Central memory CD8-positive, alpha-beta T cell (primary cell): ENCODE measurements around the gene SHISA8.
A peak's percentile ranks its signal among the peaks of the same experiment; 100 is the strongest.
"Not testable (repeated sequence)": the region's sequence is repeated elsewhere in the genome, so short reads cannot be mapped to it uniquely, and the experiment has no call there.

Experiments used
- ATAC-seq: fragments of 150-1000 bp; cut with Tn5 transposase; replicated peaks from 2 replicates; pipeline ENCODE4 v1.10.0; 2022; ENCODE audit warnings: mild to moderate bottlenecking, moderate FRiP score, moderate number of reproducible peaks; ENCODE audit not compliant: poor library complexity, severe bottlenecking; ENCODE audit errors: extremely low read depth
- DNase-seq, 2 donors: peaks; one replicate each; pipeline ENCODE4 v3.0.0; 2021; ENCODE audit warnings: low spot score in 2 of 2
- H3K27ac Mint-ChIP-seq: one replicate; pipeline ENCODE4 v1.8.0; 2022; ENCODE audit warnings: low read depth, mild to moderate bottlenecking, moderate library complexity, mixed read lengths
- H3K27me3 Mint-ChIP-seq: one replicate; pipeline ENCODE4 v1.8.0; 2022; ENCODE audit warnings: mixed read lengths
- H3K36me3 Mint-ChIP-seq: one replicate; pipeline ENCODE4 v1.8.0; 2022; ENCODE audit warnings: mild to moderate bottlenecking, moderate library complexity, mixed read lengths; ENCODE audit not compliant: insufficient read depth
- H3K4me1 Mint-ChIP-seq: one replicate; pipeline ENCODE4 v1.8.0; 2022; ENCODE audit warnings: mixed read lengths
- H3K4me3 Mint-ChIP-seq: one replicate; pipeline ENCODE4 v1.8.0; 2022; ENCODE audit warnings: mild to moderate bottlenecking, moderate library complexity, mixed read lengths
- H3K9me3 Mint-ChIP-seq: one replicate; pipeline ENCODE4 v1.8.0; 2022; ENCODE audit warnings: mixed read lengths

The SHISA8 gene

GRCh38 chr22:41870081-41870480 lies 44.8 kb downstream of the SHISA8 start:
- H3K27ac Mint-ChIP-seq, ATAC-seq, H3K27me3 Mint-ChIP-seq, DNase-seq, H3K4me3 Mint-ChIP-seq, H3K4me1 Mint-ChIP-seq, H3K9me3 Mint-ChIP-seq: not testable (repeated sequence)
- H3K36me3 Mint-ChIP-seq, result peaks cover 45% of the 10 kb centered on the region

DNA sequence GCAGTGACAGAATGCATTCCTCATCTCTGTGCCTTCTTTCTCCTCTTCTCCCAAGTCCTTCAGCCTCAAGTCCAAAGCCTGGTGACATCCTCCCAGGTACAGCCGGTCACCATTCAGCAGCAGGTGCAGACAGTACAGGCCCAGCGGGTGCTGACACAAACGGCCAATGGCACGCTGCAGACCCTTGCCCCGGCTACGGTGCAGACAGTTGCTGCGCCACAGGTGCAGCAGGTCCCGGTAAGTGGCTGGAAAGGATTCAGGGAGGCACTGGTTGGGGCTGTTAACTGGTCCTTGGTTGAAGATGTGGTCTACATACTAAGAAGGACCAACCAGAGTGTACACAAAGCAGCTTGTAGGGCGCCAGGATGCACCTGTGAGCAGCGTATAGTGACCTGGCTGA lies 46.3 kb downstream of the SHISA8 start:
- no peak overlapping the region for H3K4me3 Mint-ChIP-seq
- H3K9me3 Mint-ChIP-seq, result no peaks in the 10 kb centered on the region
- peaks cover 11% of the 10 kb centered on the region for H3K4me1 Mint-ChIP-seq
- no peak for DNase-seq
- H3K27me3 Mint-ChIP-seq, result no peaks in the 10 kb centered on the region
- H3K36me3 Mint-ChIP-seq, result peaks cover 42% of the 10 kb centered on the region
- no peak for ATAC-seq
- H3K27ac Mint-ChIP-seq, result no peak overlapping the region

- ATAC-seq (no peak), DNase-seq (no peak)
- H3K4me3 Mint-ChIP-seq, result no peak overlapping the region
- no peaks in the 10 kb centered on the region for H3K27me3 Mint-ChIP-seq
- no peaks in the 10 kb centered on the region for H3K9me3 Mint-ChIP-seq
- peak overlapping the region; percentile 72 for H3K27ac Mint-ChIP-seq
- H3K4me1 Mint-ChIP-seq, result peaks cover 15% of the 10 kb centered on the region
- peaks cover 12% of the 10 kb centered on the region for H3K36me3 Mint-ChIP-seq
These were observed 51.4 kb downstream of the SHISA8 start for GRCh38 chr22:41863472-41863871.

- no peaks in the 10 kb centered on the region for H3K27me3 Mint-ChIP-seq
- no peak for DNase-seq
- peak; percentile 33 for ATAC-seq
- H3K4me1 Mint-ChIP-seq, result peaks cover 22% of the 10 kb centered on the region
- H3K4me3 Mint-ChIP-seq, result peak overlapping the region; percentile 11
- no peaks in the 10 kb centered on the region for H3K9me3 Mint-ChIP-seq
- H3K27ac Mint-ChIP-seq, result peak overlapping the region; percentile 72
- H3K36me3 Mint-ChIP-seq, result peaks cover 10% of the 10 kb centered on the region
These were observed 52.2 kb downstream of the SHISA8 start for GRCh38 chr22:41862530-41863266.

GRCh38 chr22:41862160-41862529 lies 52.7 kb downstream of the SHISA8 start:
- Mint-ChIP-seq H3K4me3 (peak overlapping the region; percentile 11), H3K27ac (peak overlapping the region; percentile 72), H3K4me1 (peaks cover 28% of the 10 kb centered on the region), H3K9me3 (no peaks in the 10 kb centered on the region), H3K27me3 (no peaks in the 10 kb centered on the region), H3K36me3 (peaks cover 11% of the 10 kb centered on the region)
- DNase-seq, result no peak
- ATAC-seq, result peak; percentile 31
